Hepatic stellate cell (primary cell): ENCODE results near the gene C19orf47.

Source experiments
- DNase-seq: peaks from one replicate; pipeline ENCODE4 v3.0.0; 2011; ENCODE audit warnings: low spot score

The C19orf47 gene, protein sequence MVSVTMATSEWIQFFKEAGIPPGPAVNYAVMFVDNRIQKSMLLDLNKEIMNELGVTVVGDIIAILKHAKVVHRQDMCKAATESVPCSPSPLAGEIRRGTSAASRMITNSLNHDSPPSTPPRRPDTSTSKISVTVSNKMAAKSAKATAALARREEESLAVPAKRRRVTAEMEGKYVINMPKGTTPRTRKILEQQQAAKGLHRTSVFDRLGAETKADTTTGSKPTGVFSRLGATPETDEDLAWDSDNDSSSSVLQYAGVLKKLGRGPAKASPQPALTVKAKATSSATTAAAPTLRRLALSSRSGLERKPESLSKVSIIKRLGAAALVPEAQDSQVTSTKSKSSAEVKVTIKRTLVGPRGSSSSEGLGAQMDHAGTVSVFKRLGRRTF

DNA sequence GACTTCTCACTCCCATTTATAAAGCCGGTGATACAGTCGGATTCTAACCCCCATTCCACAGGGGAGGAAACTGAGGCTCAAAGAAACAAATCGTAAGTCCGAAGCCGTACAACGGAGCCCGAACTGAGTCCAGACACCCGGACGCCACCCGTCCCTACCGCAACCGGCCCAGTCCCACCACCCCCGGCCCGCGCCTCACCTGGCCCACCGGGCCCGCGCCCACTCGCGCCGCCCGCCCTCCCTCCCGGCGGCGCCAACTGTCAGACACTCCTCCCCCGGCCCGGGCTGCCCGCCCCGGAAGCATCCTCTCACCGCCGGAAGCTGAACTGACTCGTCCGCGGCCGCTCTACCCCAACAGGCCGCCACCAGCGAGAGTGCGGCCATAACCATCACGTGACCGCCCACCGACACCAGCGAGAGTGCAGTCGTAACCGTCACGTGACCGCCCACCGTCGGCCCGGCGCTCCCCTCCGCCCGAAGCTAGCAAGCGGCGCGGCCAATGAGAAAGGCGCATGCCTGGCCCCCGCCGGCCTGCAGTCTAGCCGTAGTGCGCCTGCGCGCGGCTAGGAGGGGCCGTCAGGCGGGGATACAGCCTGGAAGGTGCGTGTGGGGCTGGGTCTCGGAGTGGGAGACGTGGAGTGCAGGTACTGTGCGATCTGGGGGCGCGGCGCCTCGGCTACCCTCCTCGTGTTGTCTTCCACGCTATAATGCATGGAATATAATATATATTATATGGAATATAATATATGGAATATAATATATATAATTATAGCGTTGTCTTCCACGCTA lies at the start of gene C19orf47, which contains the start of gene PLD3:
TSS of gene C19orf47 (minus strand) at position 273 of the 789 bp plus-strand sequence. CDS start 6,540 bp downstream, outside the sequence.
TSS of gene PLD3 (plus strand) at position 571 of the 789 bp plus-strand sequence. CDS start 17,789 bp downstream, outside the sequence.
- peak; percentile 100 for DNase-seq

DNA sequence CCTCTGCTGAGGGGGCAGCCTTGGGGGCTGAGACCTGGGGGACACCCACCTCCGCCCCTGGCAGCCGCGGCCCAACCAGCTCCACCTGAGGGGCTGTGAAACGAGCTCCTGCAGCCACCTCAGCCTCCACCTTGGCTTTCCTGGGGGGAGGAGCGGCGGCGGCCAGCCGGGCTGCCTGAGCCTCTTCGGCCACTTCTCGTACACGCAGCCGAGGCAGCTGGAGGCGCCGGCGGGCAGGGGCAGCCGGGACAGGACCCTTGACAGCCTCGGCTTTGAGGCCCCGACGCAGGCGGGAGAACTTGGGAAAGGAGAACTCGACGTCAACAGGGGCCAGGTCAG lies 49.3 kb upstream of the C19orf47 start:
- DNase-seq = no peak

DNA sequence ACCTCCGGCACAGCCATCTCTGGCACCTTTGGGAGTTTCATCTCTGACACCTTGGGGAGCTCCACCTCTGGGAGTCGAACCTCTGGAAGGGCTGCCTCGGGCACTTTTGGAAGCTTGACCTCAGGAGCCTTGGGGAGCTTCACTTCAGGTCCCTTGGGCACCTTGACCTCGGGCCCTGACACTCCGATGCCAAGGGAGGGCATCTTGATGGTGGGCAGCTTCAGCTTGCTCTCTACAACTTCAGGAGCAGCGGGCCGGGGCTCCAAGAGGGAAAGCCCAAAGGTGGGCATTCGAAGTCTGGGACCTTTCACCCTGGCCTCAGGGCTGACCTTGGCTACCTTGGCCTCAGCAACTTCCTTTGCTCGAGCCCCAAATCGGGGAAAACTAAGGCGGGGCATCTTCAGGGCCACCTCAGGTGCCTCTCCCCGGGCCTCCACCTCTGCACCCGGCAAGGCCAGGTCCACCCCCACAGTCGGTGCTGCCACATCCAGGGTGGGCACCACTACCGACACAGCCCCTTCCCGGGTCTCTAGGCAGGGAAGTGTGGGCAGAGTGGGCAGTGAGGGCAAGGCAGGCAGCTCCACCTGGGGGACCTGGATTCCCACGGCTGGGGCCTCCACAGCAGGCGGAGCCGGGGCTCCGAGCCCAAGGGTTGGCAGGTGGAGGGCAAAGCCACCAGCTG lies 48.8 kb upstream of the C19orf47 start:
- no peak for DNase-seq

DNA sequence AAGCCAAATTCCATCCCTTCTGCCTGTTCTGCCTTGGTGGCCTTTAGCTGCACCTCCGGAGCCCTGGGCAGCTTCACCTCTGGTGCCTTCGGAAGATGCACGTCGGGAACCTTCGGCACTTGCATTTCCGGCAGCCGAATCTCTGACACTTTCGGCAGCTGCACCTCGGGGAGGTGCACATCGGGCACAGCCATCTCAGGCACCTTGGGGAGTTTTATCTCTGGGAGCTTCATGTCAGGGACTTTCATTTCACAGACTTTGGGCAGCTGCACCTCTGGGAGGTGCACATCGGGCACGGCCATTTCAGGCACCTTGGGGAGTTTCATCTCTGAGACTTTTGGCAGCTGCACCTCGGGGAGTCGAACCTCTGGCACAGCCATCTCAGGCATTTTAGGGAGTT lies 47.8 kb upstream of the C19orf47 start:
- no peak for DNase-seq

DNA sequence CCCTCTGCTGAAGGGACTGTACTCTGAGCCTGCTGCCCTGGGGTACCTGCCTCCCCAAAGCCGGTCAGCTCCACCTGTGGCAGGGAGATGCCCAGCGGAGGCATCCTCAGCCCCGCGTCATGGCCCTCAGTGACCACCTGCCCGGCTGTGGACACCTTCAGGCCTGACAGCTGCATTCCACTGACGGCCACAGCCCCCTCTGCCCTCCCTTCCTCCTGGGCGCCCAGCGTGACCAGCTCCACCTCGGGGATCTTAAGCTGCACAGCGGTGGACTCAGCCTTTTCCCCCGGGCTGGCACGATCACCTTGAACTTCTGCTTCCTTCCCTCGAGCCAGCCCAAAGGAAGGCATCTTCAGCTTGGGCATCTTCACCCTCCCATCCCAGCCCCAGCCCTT lies 46.6 kb upstream of the C19orf47 start:
- no peak for DNase-seq

DNA sequence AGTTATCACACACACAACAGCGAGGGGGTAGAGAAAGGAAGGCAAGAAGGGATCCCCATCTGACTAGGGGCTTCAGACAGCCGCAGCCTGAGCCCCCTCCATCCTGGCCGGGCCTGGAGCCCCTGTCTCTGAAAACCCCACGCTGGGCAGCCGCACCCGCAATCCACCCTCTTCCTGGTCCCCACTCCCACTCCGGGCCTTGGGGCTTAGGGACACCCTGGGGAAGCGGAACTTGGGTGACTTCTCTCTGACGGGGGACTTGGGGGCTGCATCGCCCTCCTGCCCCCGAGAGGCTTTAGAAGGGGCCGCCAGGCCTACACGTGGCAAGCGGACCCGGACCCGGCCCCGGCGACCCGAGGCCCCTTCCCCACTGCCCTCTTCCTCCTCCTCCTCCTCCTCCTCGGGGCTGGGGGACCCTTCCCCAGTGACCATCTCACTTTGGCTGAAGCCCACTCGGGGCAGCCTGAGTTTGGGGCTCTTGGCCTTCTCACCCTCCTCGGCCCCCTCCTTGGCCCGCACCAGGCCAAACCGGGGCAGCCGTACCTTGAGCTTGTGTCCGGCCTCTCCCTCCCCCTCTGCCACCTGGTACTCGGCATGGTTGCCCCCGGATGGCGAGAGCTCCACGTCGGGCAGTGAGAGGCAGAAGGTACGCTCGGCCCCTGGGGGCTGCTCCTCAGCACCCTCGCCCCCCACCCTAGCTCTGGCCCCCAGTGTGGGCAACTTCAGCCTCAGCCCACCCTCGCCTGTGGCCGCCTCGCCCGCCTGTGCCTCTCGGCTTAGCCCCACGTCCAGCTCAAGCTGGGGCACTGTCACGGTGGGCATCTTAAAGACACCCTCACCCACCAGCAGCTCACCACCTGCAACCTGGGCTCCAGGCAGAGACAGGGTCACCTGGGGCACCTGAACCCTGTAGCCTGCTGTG lies 46.0 kb upstream of the C19orf47 start:
- no peak for DNase-seq

DNA sequence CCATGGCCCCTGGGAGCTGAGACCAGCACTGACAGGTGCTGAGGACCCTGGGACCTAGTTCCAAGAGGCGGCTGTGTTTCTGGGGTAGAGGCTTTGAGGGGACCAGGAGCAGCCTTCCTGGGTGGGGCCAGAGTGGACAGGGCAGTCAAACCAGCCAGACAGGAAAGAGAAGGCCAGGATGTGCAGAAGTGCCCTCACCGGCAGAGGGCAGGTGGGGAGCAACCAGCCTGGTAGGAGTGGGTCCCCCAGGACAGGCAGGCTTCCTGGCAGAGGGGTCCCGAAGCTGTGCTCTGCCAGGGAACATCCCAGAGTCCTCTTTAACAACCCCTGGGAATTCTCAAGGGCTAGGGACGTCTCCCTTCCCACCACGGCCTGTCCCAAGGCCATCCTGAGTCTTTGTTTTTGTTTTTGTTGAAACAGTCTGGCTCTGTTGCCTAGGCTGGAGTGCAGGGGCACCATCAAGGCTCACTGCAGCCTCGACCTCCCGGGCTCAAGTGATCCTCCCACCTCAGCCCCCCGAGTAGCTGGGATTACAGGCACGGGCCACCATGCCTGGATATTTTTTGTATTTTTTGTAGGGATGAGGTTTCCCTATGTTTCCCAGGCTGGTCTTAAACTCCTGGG lies 44.8 kb upstream of the C19orf47 start:
- no peak for DNase-seq

DNA sequence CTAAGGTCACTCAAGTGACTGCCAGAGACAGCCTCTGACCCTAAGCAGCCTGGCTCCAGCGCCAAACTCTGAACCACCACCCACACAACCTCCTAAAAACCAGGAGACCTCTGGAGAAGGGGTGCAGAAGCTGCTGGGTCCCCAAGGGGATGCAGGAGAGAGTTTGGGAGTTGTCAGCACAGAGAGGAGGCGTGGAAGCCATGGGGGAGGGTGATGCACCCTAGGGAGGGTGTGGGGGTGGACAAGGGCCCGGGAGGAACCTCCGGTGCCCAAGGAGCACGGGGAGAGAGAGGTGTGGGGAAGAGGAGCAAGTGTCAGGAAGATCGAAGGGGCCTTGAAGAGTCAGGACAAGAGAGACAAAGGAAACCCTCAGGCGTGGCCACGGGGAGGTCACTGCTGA lies 43.9 kb upstream of the C19orf47 start:
- DNase-seq = no peak

DNA sequence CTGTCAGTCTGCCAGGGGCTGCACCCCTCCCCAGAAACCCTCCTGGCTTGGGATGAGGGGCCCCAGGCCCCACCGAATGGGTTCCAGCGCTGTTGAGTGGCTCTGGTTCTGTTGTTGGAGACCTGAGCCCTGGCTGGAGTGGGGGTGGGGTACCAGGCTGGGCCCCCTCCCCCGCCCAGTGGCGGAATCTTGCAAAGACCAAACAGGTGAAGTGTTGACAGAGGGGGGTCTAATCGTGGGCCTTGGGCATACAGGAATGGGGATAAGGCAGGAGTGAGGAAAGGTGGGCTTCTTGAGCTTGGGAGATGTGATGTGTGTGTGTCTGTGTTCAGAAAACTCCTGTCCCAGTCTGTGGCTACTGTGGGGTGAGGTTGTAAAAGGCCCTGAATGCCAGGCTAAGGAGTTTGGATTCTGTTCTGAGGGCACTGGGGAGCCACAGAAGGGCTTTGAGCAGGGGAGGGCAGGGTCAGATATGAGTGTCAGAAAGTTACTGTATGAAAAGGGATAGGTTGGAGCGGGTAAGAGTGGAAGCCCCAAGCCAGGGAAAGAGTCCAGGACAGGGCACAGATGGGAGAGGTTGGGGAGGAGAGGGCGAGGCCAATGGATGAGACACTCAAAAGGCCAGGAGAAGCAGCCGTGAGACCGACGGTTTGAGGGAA lies 42.0 kb upstream of the C19orf47 start, which contains the start of gene HIPK4:
TSS of gene HIPK4 (minus strand) at position 98 of the 659 bp plus-strand sequence. CDS start 279 bp downstream, outside the sequence.
- DNase-seq = no peak

DNA sequence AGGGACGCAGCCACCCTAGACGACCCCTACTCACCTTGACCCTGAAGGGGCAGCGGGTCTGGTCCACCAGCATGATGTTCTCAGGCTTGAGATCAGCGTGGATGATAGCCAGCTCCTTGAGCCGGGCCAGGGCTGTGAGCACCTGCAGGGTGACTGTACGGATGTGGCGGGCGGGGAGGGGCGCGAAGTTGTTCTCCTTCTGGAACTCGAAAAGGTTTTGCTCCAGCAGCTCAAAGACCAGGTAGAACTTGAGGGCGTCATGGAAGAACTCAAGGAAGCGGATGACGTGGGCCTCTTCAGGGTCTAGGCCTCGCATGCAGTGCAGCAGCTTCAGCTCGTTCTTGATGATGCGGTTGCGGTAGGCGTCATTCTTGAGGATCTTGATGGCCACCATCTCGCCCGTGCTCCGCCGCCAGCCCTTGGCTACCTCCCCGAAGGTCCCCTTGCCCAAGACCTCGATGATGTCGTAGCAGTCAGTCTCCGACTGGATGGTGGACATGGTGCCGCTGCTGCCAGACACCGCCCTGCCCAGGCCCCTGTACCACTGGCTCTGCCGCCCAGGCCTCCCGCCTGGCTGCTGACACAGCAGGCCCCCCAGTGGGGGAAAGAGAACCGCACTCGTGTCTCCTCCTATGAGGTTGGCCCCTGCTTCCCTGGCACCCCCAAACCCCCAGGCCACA lies 41.3 kb upstream of the C19orf47 start:
- no peak for DNase-seq

DNA sequence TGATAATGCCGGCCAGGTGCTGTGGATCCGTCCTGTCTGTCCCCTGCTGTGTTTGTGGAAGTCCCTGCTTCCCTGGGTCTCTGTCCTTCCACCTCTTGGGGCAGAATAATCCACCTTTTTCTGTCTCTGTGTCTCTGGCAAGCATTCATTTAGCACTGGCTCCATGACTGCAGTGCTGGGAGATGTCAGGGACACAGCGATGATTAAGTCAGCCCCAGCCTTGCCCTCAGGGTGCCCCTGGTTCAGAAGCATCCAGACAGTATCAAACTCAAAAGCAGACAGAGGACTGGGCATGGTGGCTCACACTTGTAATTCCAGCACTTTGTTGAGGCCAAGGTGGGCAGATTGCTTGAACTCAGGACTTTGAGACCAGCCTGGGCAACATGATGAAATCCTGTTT lies 40.3 kb upstream of the C19orf47 start:
- no peak for DNase-seq

DNA sequence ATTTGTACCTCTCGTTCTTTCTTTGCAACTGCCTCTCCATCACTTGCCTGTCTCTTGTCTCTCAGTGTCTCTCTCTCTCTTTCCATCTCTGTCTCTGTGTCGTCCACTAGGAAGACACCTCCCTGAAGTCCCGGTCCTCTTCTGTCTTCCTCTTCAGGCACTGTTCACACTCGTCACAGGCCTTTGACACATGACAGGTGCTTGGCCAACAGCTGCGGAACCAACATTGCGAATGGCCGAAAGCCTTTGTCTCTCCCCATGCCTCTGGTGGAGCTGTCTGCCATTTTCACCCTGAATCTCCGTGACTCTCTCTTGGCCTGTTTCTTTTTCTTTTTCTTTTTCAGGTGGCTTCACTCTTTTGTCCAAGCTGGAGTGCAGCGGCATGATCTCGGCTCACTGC lies 39.0 kb upstream of the C19orf47 start:
- DNase-seq = no peak

DNA sequence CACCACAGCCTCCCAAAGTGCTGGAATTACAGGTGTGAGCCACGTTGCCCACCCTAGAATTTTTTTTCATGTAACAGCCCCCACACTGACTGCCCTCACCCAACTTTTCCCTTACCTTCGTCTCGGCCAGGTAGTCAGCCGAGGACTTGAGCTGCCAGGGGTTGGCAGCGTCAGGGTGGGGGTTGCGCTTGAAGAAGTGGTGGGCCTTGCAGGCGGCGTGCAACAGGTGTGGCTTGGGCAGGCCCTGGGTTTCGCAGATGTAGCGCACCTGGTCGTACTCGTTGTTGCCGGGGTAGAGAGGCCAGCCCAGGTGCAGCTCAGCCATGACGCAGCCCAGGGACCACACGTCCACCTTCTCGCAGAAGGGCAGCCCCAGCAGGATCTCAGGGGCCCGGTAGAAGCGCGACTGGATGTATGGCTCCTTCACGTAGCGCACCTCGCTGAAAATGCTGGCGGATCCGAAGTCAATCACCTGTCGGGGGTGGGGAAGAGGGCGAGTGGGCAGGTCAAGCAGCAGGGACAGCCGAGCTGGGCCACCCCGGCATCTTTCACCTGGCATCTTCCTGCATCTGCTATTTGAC lies 35.6 kb upstream of the C19orf47 start:
- DNase-seq = no peak

DNA sequence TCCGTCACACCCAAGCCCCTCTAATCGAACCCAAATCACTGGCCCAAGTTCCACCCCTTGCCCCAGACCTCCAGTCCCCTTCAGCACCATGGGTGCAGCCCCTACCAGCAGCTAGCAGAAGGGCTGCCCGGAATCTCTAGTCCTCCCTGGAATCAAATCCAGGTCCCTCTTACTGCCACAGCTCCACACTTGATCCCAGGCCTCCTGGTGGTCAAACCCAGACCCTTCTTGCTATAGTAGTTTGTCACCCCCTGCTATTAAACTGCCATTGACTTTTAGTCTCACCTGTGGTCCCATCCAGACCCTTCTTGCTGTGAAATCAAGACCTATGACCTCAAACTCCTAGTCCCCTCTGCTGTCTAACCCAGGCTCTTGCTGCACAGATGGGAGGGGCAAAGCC lies 33.1 kb upstream of the C19orf47 start:
- DNase-seq = no peak

DNA sequence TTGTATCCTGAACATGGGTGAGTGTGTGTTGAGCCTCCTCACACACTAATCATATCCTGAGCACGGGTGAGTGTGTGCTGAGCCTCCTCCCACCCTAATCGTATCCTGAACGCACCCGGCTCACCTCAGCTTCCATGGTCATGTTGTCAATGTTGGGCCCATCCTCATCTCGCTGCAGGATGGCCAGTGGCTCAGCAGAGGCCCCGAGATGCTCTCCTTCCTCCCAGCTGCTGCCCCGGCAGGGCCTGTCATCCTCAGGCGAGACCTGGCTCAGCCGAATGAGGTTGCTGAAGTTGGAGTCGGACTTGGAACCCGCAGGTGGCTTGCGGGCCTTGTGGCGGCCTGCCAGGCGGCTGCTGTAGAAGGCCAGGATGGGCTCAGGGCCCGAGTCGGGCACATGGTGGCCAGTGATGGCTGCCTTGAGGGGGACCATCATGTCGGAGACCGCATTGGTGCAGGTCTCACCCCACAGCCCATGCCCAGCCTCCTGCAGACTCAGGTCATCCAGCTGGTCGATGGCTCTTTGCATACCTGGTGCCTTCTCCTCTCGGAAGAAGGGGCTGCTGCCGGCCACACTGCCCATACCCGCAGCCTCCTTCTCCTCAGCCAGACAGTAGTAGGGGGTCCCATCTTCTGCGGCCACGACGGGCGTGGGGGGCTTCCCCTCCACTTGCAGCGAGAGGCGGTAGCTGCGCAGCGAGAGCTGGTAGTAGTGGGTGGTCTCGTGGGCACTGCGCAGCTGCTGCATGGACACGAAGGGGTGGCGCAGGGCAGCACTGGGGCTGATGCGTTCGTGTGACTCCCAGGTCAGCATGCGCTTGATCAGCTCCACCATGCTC lies 32.2 kb upstream of the C19orf47 start:
- DNase-seq = no peak

DNA sequence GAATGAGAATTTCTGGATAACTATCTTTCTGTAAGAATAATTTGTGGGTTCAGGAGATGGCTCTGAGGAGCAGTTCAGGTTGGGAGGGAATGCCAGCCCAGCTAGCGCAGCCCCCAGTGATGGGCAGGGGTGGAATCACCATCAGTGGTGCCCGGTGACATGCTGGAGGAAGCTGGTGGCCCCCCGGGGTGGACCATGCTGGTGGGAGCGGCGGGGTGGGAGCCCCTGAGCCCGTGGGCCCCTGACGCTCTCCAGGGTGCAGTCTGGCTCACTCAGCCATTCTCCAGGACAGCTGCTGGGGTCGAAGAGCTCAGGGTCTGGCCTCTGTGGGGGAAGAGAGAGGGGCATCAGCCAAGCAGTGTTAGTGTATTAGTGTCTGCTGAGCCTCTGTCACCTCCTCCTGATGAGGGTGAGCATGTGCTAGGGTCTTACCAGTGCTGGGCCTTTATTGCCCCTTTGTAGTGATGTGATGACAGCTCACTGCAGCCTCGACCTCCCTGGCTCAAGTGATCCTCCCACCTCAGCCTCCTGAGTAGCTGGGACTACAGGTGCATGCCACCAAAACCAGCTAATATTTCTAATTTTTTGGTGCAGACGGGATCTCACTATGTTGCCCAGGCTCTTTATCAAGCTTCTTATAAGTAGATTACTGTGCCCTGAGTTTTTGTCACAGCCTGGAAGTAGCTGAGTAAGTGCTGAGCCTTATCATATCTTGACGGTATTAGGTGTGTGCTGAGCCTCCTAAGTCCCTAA lies 31.4 kb upstream of the C19orf47 start:
- no peak for DNase-seq

DNA sequence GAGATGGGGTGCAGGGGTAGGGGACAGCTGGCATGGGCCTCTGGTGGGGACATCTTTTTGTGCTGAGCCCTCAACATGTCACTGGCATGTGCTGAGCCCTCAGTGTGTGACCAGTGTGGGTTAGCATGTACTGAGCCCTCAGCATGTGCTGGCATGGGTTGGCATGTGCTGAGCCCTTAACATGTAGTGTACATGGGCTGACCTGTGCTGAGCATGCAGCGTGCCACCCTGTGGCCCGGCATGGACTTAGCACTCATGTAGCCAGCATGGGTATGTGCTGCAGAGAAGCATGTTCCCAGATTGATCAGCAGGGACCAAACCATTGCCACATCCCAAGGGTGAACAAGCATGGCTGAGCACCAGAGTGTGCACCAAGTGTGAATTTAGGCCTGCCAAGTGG lies 30.3 kb upstream of the C19orf47 start:
- DNase-seq = no peak

DNA sequence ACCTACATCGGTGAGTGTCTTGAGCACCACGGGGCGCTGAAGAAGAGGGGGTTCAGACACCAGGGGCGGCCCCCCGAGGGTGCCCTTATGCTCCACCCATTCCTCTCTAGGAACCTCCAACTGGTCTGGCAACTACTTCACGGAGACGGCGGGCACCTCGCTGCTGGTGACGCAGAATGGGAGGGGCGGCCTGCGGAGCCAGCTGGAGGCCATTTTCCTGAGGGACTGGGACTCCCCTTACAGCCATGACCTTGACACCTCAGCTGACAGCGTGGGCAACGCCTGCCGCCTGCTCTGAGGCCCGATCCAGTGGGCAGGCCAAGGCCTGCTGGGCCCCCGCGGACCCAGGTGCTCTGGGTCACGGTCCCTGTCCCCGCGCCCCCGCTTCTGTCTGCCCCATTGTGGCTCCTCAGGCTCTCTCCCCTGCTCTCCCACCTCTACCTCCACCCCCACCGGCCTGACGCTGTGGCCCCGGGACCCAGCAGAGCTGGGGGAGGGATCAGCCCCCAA lies 29.7 kb upstream of the C19orf47 start:
- DNase-seq = no peak
